PC-9 (cell line): ENCODE results near the gene SLC16A2. TPM values are rescaled to one million over a fixed set of nuclear protein-coding genes. Genes with fewer than 3 reads are reported as not detected.

Experiments
- BruUV-seq: library from RNA; stranded (reverse); fragments of 400-500 nt; replicated peaks from 2 replicates; lab custom pipeline; 2021; lab: Mats Ljungman, UMichigan
- CTCF ChIA-PET: fragments of 300-600 bp; sonication (Branson Sonifier 250); formaldehyde crosslinking; loops from one replicate; lab custom pipeline; 2022; ENCODE audit warnings: antibody characterized with exemption; lab: Charles Lee
- POLR2A ChIA-PET: fragments of 300-600 bp; sonication (Branson Sonifier 250); formaldehyde crosslinking; loops from one replicate; lab custom pipeline; 2022; ENCODE audit warnings: antibody characterized with exemption; ENCODE audit not compliant: unreplicated experiment; lab: Charles Lee
- DNase-seq, 2 experiments: peaks; one replicate each; pipeline versions ENCODE4 v3.0.0 to v3.0.0-alpha.2; 2015 to 2022; ENCODE audit warnings: mixed read lengths in 1 of 2
- H2AFZ ChIP-seq: fragments of 200-600 bp; sonication (generic); 2 replicates; pipeline ENCODE4 v1.8.1; 2017; ENCODE audit warnings: antibody characterized with exemption
- H3F3A ChIP-seq: fragments of 200-600 bp; sonication (generic); 2 replicates; pipeline ENCODE4 v1.8.1; 2017; ENCODE audit warnings: antibody characterized with exemption, mild to moderate bottlenecking, low read depth; ENCODE audit not compliant: insufficient read depth
- H3K27ac ChIP-seq: fragments of 200-600 bp; sonication (generic); 2 replicates; pipeline ENCODE4 v1.6.1; 2016; ENCODE audit warnings: mixed run types
- H3K27me3 ChIP-seq: fragments of 200-600 bp; sonication (generic); 2 replicates; pipeline ENCODE4 v1.6.1; 2016; ENCODE audit warnings: low read depth, mixed run types; ENCODE audit not compliant: insufficient read depth
- H3K36me3 ChIP-seq: fragments of 200-600 bp; sonication (generic); 2 replicates; pipeline ENCODE4 v1.6.1; 2016; ENCODE audit warnings: low read depth, mixed run types
- H3K4me1 ChIP-seq: fragments of 200-600 bp; sonication (generic); replicated peaks from 2 replicates; pipeline ENCODE4 v1.6.1; 2016; ENCODE audit warnings: mixed run types; ENCODE audit not compliant: insufficient read depth
- H3K4me2 ChIP-seq: fragments of 200-600 bp; sonication (generic); 2 replicates; pipeline ENCODE4 v1.6.1; 2017; ENCODE audit warnings: mixed run types
- H3K4me3 ChIP-seq: fragments of 200-600 bp; sonication (generic); 2 replicates; pipeline ENCODE4 v1.6.1; 2016; ENCODE audit warnings: mixed run types
- H3K79me2 ChIP-seq: fragments of 200-600 bp; sonication (generic); 2 replicates; pipeline ENCODE4 v1.6.1; 2017; ENCODE audit warnings: low read depth, mixed run types
- H3K9me2 ChIP-seq: fragments of 200-600 bp; sonication (generic); 2 replicates; pipeline ENCODE4 v1.8.1; 2017; ENCODE audit warnings: mild to moderate bottlenecking; ENCODE audit not compliant: insufficient read depth
- H3K9me3 ChIP-seq: fragments of 200-600 bp; sonication (generic); 2 replicates; pipeline ENCODE4 v1.8.1; 2016; ENCODE audit warnings: low read depth; ENCODE audit not compliant: insufficient read depth
- H4K20me1 ChIP-seq: fragments of 200-600 bp; sonication (generic); 2 replicates; pipeline ENCODE4 v1.8.1; 2017; ENCODE audit not compliant: insufficient read depth
- EZH2 ChIP-seq: fragments of 200-600 bp; sonication (generic); IDR thresholded peaks from 2 replicates; pipeline ENCODE4 v1.8.0; 2017; ENCODE audit warnings: antibody characterized with exemption, low read depth
- intact Hi-C: fragments of 100-400 bp; cut with micrococcal nuclease; formaldehyde crosslinking; loops from one replicate; pipeline ENCODE4 v1.10.0; 2022; ENCODE audit not compliant: unreplicated experiment
- total RNA-seq: library from RNA; stranded (reverse); gene quantifications from 2 replicates; pipeline ENCODE4 v1.2.3, GENCODE V29; 2021
- TF ChIP-seq, protein P1 (sequence below): fragments of 200-600 bp; sonication (generic); conservative IDR thresholded peaks from 2 replicates; pipeline ENCODE4 v1.6.1; 2017; ENCODE audit warnings: mixed run types, antibody characterized with exemption, mild to moderate bottlenecking, moderate library complexity

SLC16A2 gene
- total RNA-seq, 1 experiment from 2014 or later, result not detected

DNA sequence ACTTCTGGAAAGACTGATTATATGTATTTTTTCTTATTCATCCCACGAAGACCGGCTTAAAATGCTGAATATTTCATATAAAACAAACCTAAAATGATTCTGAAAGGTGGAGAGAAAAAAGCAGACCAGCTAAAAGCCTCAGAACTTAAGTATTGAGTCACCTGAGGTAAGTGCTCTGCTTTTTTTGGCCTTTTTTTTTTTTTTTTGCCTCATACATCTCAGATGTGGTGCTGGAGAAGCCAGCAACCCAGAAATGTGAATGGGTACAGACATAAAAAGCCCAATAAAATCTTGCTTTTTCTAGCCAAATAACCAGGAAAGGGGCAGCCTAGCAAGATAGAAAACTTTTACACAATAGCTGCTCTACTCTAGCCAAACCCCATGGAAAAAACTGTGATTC, 136.1 kb downstream of the SLC16A2 start:
- ChIA-PET CTCF (no interaction called here), POLR2A (no interaction called here)
- no peak overlapping the region for H2AFZ ChIP-seq
- no peak overlapping the region for H3K4me3 ChIP-seq
- no peaks in the 10 kb centered on the region for H3K9me2 ChIP-seq
- no peaks in the 10 kb centered on the region for H3K36me3 ChIP-seq
- H3K79me2 ChIP-seq, result no peaks in the 10 kb centered on the region
- no peaks in the 10 kb centered on the region for H4K20me1 ChIP-seq
- intact Hi-C loops, result no loop called here
- H3K27me3 ChIP-seq, result no peaks in the 10 kb centered on the region
- H3K4me1 ChIP-seq, result peaks cover 5% of the 10 kb centered on the region; the same call in 1 of the 2 replicates
- TF ChIP-seq, protein P1, sequence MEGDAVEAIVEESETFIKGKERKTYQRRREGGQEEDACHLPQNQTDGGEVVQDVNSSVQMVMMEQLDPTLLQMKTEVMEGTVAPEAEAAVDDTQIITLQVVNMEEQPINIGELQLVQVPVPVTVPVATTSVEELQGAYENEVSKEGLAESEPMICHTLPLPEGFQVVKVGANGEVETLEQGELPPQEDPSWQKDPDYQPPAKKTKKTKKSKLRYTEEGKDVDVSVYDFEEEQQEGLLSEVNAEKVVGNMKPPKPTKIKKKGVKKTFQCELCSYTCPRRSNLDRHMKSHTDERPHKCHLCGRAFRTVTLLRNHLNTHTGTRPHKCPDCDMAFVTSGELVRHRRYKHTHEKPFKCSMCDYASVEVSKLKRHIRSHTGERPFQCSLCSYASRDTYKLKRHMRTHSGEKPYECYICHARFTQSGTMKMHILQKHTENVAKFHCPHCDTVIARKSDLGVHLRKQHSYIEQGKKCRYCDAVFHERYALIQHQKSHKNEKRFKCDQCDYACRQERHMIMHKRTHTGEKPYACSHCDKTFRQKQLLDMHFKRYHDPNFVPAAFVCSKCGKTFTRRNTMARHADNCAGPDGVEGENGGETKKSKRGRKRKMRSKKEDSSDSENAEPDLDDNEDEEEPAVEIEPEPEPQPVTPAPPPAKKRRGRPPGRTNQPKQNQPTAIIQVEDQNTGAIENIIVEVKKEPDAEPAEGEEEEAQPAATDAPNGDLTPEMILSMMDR, result no peak
- TF ChIP-seq EZH2, result no peak
- no peak overlapping the region; the same call in 1 of the 2 replicates for H3K4me2 ChIP-seq
- no peak for DNase-seq
- H3K27ac ChIP-seq, result peak overlapping the region; percentile 49; the same call in 1 of the 2 replicates
- BruUV-seq, result no TSS peak
- H3K9me3 ChIP-seq, result no peaks in the 10 kb centered on the region
- H3F3A ChIP-seq, result no peaks in the 10 kb centered on the region

- Histone ChIP-seq H2AFZ (no peak overlapping the region), H3K27me3 (no peaks in the 10 kb centered on the region), H3F3A (no peaks in the 10 kb centered on the region), H3K4me1 (no peaks in the 10 kb centered on the region), H3K36me3 (no peaks in the 10 kb centered on the region), H3K9me2 (no peaks in the 10 kb centered on the region), H3K9me3 (no peaks in the 10 kb centered on the region), H3K4me3 (no peak overlapping the region), H3K27ac (no peak overlapping the region), H4K20me1 (no peaks in the 10 kb centered on the region), H3K79me2 (no peaks in the 10 kb centered on the region), H3K4me2 (no peak overlapping the region)
- TF ChIP-seq EZH2, result no peak
- TF ChIP-seq, protein P1, result no peak
- intact Hi-C loops, result no loop called here
- BruUV-seq, result no TSS peak
- DNase-seq, result no peak
- CTCF ChIA-PET, result no interaction called here
- POLR2A ChIA-PET, result no interaction called here
These were observed 156.8 kb downstream of the SLC16A2 start for GRCh38 chrX:74578137-74578536.

DNA sequence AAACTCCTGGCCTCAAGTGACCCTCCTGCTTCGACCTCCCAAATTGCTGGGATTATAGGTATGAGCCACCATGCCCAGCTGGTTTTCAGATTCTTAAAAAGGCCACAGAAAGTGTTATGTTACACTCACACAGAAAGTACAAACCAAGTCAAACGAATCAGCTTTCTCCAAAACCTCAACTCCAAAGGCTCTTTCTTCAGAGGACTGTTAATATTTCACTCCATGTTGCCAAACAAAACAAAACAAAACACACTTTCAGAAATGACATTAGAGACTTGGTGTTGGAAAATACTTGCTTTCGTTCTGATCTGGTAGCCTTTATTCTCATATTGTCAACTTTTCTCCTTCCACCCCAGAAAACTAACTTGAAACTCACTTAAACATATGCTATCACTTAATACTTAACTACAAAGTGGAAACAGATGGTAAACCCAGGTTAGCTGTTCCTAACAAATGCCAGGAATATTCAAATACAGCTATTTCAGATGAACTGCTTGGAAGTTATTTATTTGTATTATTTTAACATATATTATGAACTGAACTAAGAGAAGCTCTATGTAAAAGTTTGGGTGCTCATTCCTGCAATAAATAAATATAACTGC, 158.4 kb downstream of the SLC16A2 start:
- Histone ChIP-seq H4K20me1 (peaks cover 4% of the 10 kb centered on the region; the same call in 1 of the 2 replicates), H3F3A (no peaks in the 10 kb centered on the region), H3K4me1 (no peaks in the 10 kb centered on the region), H2AFZ (no peak overlapping the region), H3K9me2 (no peaks in the 10 kb centered on the region), H3K79me2 (no peaks in the 10 kb centered on the region), H3K36me3 (no peaks in the 10 kb centered on the region), H3K9me3 (no peaks in the 10 kb centered on the region), H3K4me3 (no peak overlapping the region), H3K4me2 (no peak overlapping the region), H3K27me3 (no peaks in the 10 kb centered on the region), H3K27ac (no peak overlapping the region)
- TF ChIP-seq, protein P1, result no peak
- TF ChIP-seq EZH2, result no peak
- ChIA-PET POLR2A (no interaction called here), CTCF (interaction anchor here (0.6 kb wide), 1 partner anchor 24 kb away, joined by 6 read pairs; no protein-coding TSS in a partner anchor)
- DNase-seq, result no peak
- intact Hi-C loops, result no loop called here
- BruUV-seq, result no TSS peak

Other genes starting within 250 kb of the SLC16A2 start
- not detected in 2 replicates for gene ZCCHC13, start 117.3 kb upstream of the SLC16A2 start, total RNA-seq
- 30.1 and 32.9 TPM in 2 replicates for gene RLIM, start 193.1 kb downstream of the SLC16A2 start, total RNA-seq